GM18526 (cell line): ENCODE data around the gene PSAP.

Experiments
- POLR2A ChIP-seq: IDR thresholded peaks from 3 replicates; pipeline ENCODE4 v1.6.1; 2011; ENCODE audit not compliant: insufficient read length; ENCODE audit errors: extremely low read depth

PSAP gene

GRCh38 chr10:71777213-71777985, 73.7 kb downstream of the PSAP start:
- TF ChIP-seq POLR2A = no peak

GRCh38 chr10:71776481-71776925, 74.5 kb downstream of the PSAP start:
- no peak for TF ChIP-seq POLR2A

- no peak for TF ChIP-seq POLR2A
These were observed 75.9 kb downstream of the PSAP start for GRCh38 chr10:71774916-71775702.

GRCh38 chr10:71773221-71773971, 77.7 kb downstream of the PSAP start, which contains the start of gene VSIR:
VSIR (minus strand) TSS chr10:71773520; CDS start chr10:71773439, 81 bp downstream.
- peak; percentile 83 for TF ChIP-seq POLR2A

GRCh38 chr10:71772832-71773220, 78.2 kb downstream of the PSAP start:
- TF ChIP-seq POLR2A = no peak

GRCh38 chr10:71771821-71772617, 79.0 kb downstream of the PSAP start:
- TF ChIP-seq POLR2A = no peak

- no peak for TF ChIP-seq POLR2A
These were observed 79.8 kb downstream of the PSAP start for GRCh38 chr10:71771204-71771603.

- TF ChIP-seq POLR2A = no peak
These were observed 80.3 kb downstream of the PSAP start for GRCh38 chr10:71770789-71771188.

- no peak for TF ChIP-seq POLR2A
These were observed 80.8 kb downstream of the PSAP start for GRCh38 chr10:71770255-71770654.

- TF ChIP-seq POLR2A = no peak
These were observed 81.7 kb downstream of the PSAP start for GRCh38 chr10:71769279-71769823.

- no peak for TF ChIP-seq POLR2A
These were observed 83.5 kb downstream of the PSAP start for GRCh38 chr10:71767420-71768035.

- no peak for TF ChIP-seq POLR2A
These were observed 84.2 kb downstream of the PSAP start for GRCh38 chr10:71766717-71767419.
